C4-2B (cell line): ENCODE data around the gene BAZ1B.

ENCODE experiments used
- CTCF ChIP-seq: fragments of 450-650 bp; conservative IDR thresholded peaks from 2 replicates; pipeline ENCODE4 v1.5.1; 2017; ENCODE audit warnings: mild to moderate bottlenecking
- ZFX ChIP-seq: fragments of 450-650 bp; IDR thresholded peaks from 2 replicates; pipeline ENCODE4 v1.6.1; 2017

DNA sequence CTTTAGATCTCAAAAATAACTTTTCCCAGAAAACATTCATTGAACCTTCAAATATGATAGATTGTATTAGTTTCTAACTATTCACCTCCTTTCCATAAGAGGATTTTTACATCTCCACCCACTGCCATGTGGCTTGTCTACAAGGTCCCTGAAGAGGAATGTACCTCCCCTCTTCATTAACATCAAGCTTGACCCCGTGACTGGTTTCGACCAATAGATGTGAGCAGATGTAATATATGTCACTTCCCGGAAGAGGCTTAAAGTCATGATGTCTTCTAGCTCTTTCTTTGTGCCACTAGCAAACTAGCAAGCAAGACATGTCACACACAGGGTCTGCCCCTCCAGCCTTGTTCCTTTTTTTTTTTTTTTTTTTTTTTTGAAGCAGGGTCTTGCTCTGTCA is 6.9 kb downstream of the BAZ1B start:
- TF ChIP-seq CTCF (no peak), ZFX (no peak)
